HS-5 (cell line): ENCODE measurements around the gene HHIPL2.
A peak's percentile ranks its signal among the peaks of the same experiment; 100 is the strongest.
"Not testable (repeated sequence)": the region's sequence is repeated elsewhere in the genome, so short reads cannot be mapped to it uniquely, and the experiment has no call there.

Source experiments
- DNase-seq: peaks from one replicate; pipeline ENCODE4 v3.0.0-alpha.2; 2012; ENCODE audit warnings: low read depth

The HHIPL2 gene

GRCh38 chr1:222539951-222540597 lies 7.8 kb downstream of the HHIPL2 start:
- no peak for DNase-seq

- no peak for DNase-seq
Observed at GRCh38 chr1:222535455-222535854, 12.4 kb downstream of the HHIPL2 start.

- DNase-seq: no peak
Observed at GRCh38 chr1:222530852-222531251, 17.1 kb downstream of the HHIPL2 start.

- no peak for DNase-seq
Observed at GRCh38 chr1:222529916-222530315, 18.0 kb downstream of the HHIPL2 start.

GRCh38 chr1:222529181-222529580 lies 18.7 kb downstream of the HHIPL2 start:
- no peak for DNase-seq

GRCh38 chr1:222525951-222526350 lies 22.0 kb downstream of the HHIPL2 start:
- no peak for DNase-seq

GRCh38 chr1:222523852-222524251 lies 24.1 kb downstream of the HHIPL2 start:
- no peak for DNase-seq

- no peak for DNase-seq
Observed at GRCh38 chr1:222522105-222522915, 25.6 kb downstream of the HHIPL2 start.

- DNase-seq: no peak
Observed at GRCh38 chr1:222521299-222522104, 26.4 kb downstream of the HHIPL2 start.

- DNase-seq: peak; percentile 79
Observed at GRCh38 chr1:222489496-222489895, 58.4 kb downstream of the HHIPL2 start.

GRCh38 chr1:222487774-222488173 lies 60.1 kb downstream of the HHIPL2 start:
- not testable (repeated sequence) for DNase-seq

GRCh38 chr1:222484005-222484404 lies 63.9 kb downstream of the HHIPL2 start:
- DNase-seq: peak; percentile 29

GRCh38 chr1:222479567-222479966 lies 68.3 kb downstream of the HHIPL2 start:
- not testable (repeated sequence) for DNase-seq

- not testable (repeated sequence) for DNase-seq
Observed at GRCh38 chr1:222476436-222476835, 71.5 kb downstream of the HHIPL2 start.

GRCh38 chr1:222473717-222474116 lies 74.2 kb downstream of the HHIPL2 start:
- not testable (repeated sequence) for DNase-seq

- not testable (repeated sequence) for DNase-seq
Observed at GRCh38 chr1:222472776-222473540, 74.9 kb downstream of the HHIPL2 start.
